Measurements from ENCODE around the gene CTTN. TPM values are rescaled to one million over a fixed set of nuclear protein-coding genes. Genes with fewer than 3 reads are reported as not detected.
"Not testable (repeated sequence)": the region's sequence is repeated elsewhere in the genome, so short reads cannot be mapped to it uniquely, and the experiment has no call there.

The CTTN gene
- total and polyA plus RNA-seq, 4 experiments from 2014 or later, result 0.41 to 1.5 (median 0.58) TPM; not detected in 1

GRCh38 chr11:70448983-70449567, 50.7 kb downstream of the CTTN start:
- Histone ChIP-seq H3K36me3 (ENCODE audit: insufficient read depth, low read length) (no peaks in the 10 kb centered on the region), H3K27me3 (ENCODE audit: insufficient read depth, low read length) (no peaks in the 10 kb centered on the region), H3K9me3 (ENCODE audit: control insufficient read depth in 1 of 2, low read length in 2 of 2) (peaks cover 0 to 16% of the 10 kb centered on the region in 2 donors), H3K4me1 (ENCODE audit: insufficient read depth, low read length) (no peaks in the 10 kb centered on the region), H3K4me3 (ENCODE audit: low read length in 2 of 2) (no peak overlapping the region), H3K27ac (ENCODE audit: low read depth, low read length) (no peak overlapping the region)
- ChIA-PET CTCF (ENCODE audit: partially characterized antibody) (no interaction called here), POLR2A (ENCODE audit: partially characterized antibody) (no interaction called here)
- peaks cover 5 to 8% of the 10 kb centered on the region in 2 donors for H3K36me3 Mint-ChIP-seq
- H3K27ac Mint-ChIP-seq, result no peak overlapping the region
- no peaks in the 10 kb centered on the region for H3K4me1 Mint-ChIP-seq
- intact Hi-C loops (cut with micrococcal nuclease), result no loop called here
- H3K4me3 Mint-ChIP-seq, result no peak overlapping the region
- H3K27me3 Mint-ChIP-seq, result peaks cover 7 to 10% of the 10 kb centered on the region in 2 donors
- no peak for DNase-seq
- peaks cover 4 to 50% (median 29%) of the 10 kb centered on the region in 8 donors for H3K9me3 Mint-ChIP-seq

- H3K27ac ChIP-seq (ENCODE audit: low read depth, low read length), result no peak overlapping the region
- H3K4me1 Mint-ChIP-seq, result no peaks in the 10 kb centered on the region
- intact Hi-C loops (cut with micrococcal nuclease), result no loop called here
- H3K36me3 ChIP-seq (ENCODE audit: insufficient read depth, low read length), result no peaks in the 10 kb centered on the region
- peaks cover 0 to 4% of the 10 kb centered on the region in 2 donors for H3K36me3 Mint-ChIP-seq
- no peaks in the 10 kb centered on the region for H3K4me1 ChIP-seq (ENCODE audit: insufficient read depth, low read length)
- DNase-seq, result no peak
- peaks cover 4 to 32% (median 18%) of the 10 kb centered on the region in 8 donors for H3K9me3 Mint-ChIP-seq
- ChIA-PET CTCF (ENCODE audit: partially characterized antibody) (no interaction called here), POLR2A (ENCODE audit: partially characterized antibody) (no interaction called here)
- H3K4me3 Mint-ChIP-seq, result no peak overlapping the region
- H3K27me3 Mint-ChIP-seq, result peaks cover 7 to 9% of the 10 kb centered on the region in 2 donors
- H3K9me3 ChIP-seq (ENCODE audit: control insufficient read depth in 1 of 2, low read length in 2 of 2), result peaks cover 0 to 8% of the 10 kb centered on the region in 2 donors
- no peak overlapping the region for H3K27ac Mint-ChIP-seq
- peaks cover 2% of the 10 kb centered on the region for H3K27me3 ChIP-seq (ENCODE audit: insufficient read depth, low read length)
- H3K4me3 ChIP-seq (ENCODE audit: low read length in 2 of 2), result no peak overlapping the region
Observed at GRCh38 chr11:70454197-70454767, 56.0 kb downstream of the CTTN start.

- H3K4me1 Mint-ChIP-seq; intact Hi-C loops (cut with micrococcal nuclease); H3K4me3 ChIP-seq (ENCODE audit: low read length in 2 of 2); CTCF ChIA-PET (ENCODE audit: partially characterized antibody); DNase-seq; H3K27ac ChIP-seq (ENCODE audit: low read depth, low read length); POLR2A ChIA-PET (ENCODE audit: partially characterized antibody); H3K27me3 ChIP-seq (ENCODE audit: insufficient read depth, low read length); H3K4me3 Mint-ChIP-seq; H3K27me3 Mint-ChIP-seq; H3K4me1 ChIP-seq (ENCODE audit: insufficient read depth, low read length); H3K36me3 ChIP-seq (ENCODE audit: insufficient read depth, low read length); H3K9me3 ChIP-seq (ENCODE audit: control insufficient read depth in 1 of 2, low read length in 2 of 2); H3K36me3 Mint-ChIP-seq: not testable (repeated sequence)
- H3K27ac Mint-ChIP-seq, result peak overlapping the region in 1 of 7 donors; percentile 1
- H3K9me3 Mint-ChIP-seq, result peaks cover 2 to 26% (median 12%) of the 10 kb centered on the region in 8 donors
Observed at GRCh38 chr11:70454811-70455210, 56.5 kb downstream of the CTTN start.

- Histone ChIP-seq H3K36me3 (ENCODE audit: insufficient read depth, low read length) (no peaks in the 10 kb centered on the region), H3K4me1 (ENCODE audit: insufficient read depth, low read length) (no peaks in the 10 kb centered on the region), H3K4me3 (ENCODE audit: low read length in 2 of 2) (no peak overlapping the region), H3K9me3 (ENCODE audit: control insufficient read depth in 1 of 2, low read length in 2 of 2) (no peaks in the 10 kb centered on the region), H3K27ac (ENCODE audit: low read depth, low read length) (no peak overlapping the region), H3K27me3 (ENCODE audit: insufficient read depth, low read length) (peaks cover 2% of the 10 kb centered on the region)
- ChIA-PET POLR2A (ENCODE audit: partially characterized antibody) (no interaction called here), CTCF (ENCODE audit: partially characterized antibody) (no interaction called here)
- no peak for DNase-seq
- Mint-ChIP-seq H3K4me1 (no peaks in the 10 kb centered on the region), H3K4me3 (no peak overlapping the region), H3K9me3 (peaks cover 0 to 21% (median 7%) of the 10 kb centered on the region in 8 donors), H3K36me3 (peaks cover 0 to under 1% of the 10 kb centered on the region in 2 donors), H3K27me3 (peaks cover 7 to 9% of the 10 kb centered on the region in 2 donors), H3K27ac (no peak overlapping the region)
- intact Hi-C loops (cut with micrococcal nuclease), result no loop called here
Observed at GRCh38 chr11:70455354-70455753, 57.0 kb downstream of the CTTN start.

GRCh38 chr11:70456921-70457532, 58.7 kb downstream of the CTTN start:
- no peaks in the 10 kb centered on the region for H3K4me1 Mint-ChIP-seq
- CTCF ChIA-PET (ENCODE audit: partially characterized antibody), result no interaction called here
- Histone ChIP-seq H3K4me3 (ENCODE audit: low read length in 2 of 2) (no peak overlapping the region), H3K27me3 (ENCODE audit: insufficient read depth, low read length) (peaks cover 2% of the 10 kb centered on the region), H3K27ac (ENCODE audit: low read depth, low read length) (no peak overlapping the region), H3K36me3 (ENCODE audit: insufficient read depth, low read length) (no peaks in the 10 kb centered on the region), H3K4me1 (ENCODE audit: insufficient read depth, low read length) (no peaks in the 10 kb centered on the region), H3K9me3 (ENCODE audit: control insufficient read depth in 1 of 2, low read length in 2 of 2) (no peaks in the 10 kb centered on the region)
- H3K4me3 Mint-ChIP-seq, result no peak overlapping the region
- no peak for DNase-seq
- H3K27ac Mint-ChIP-seq, result no peak overlapping the region
- intact Hi-C loops (cut with micrococcal nuclease), result no loop called here
- peaks cover 0 to 10% (median 2%) of the 10 kb centered on the region in 8 donors for H3K9me3 Mint-ChIP-seq
- H3K36me3 Mint-ChIP-seq, result no peaks in the 10 kb centered on the region
- peaks cover 7 to 18% of the 10 kb centered on the region in 2 donors for H3K27me3 Mint-ChIP-seq
- POLR2A ChIA-PET (ENCODE audit: partially characterized antibody), result no interaction called here

- Mint-ChIP-seq H3K27me3 (peaks cover 7 to 21% of the 10 kb centered on the region in 2 donors), H3K4me3 (no peak overlapping the region), H3K9me3 (peaks cover 0 to 5% (median 0%) of the 10 kb centered on the region in 8 donors), H3K27ac (no peak overlapping the region), H3K4me1 (no peaks in the 10 kb centered on the region), H3K36me3 (no peaks in the 10 kb centered on the region)
- Histone ChIP-seq H3K27ac (ENCODE audit: low read depth, low read length) (no peak overlapping the region), H3K36me3 (ENCODE audit: insufficient read depth, low read length) (no peaks in the 10 kb centered on the region), H3K4me3 (ENCODE audit: low read length in 2 of 2) (no peak overlapping the region), H3K4me1 (ENCODE audit: insufficient read depth, low read length) (no peaks in the 10 kb centered on the region), H3K9me3 (ENCODE audit: control insufficient read depth in 1 of 2, low read length in 2 of 2) (no peaks in the 10 kb centered on the region), H3K27me3 (ENCODE audit: insufficient read depth, low read length) (peaks cover 2% of the 10 kb centered on the region)
- ChIA-PET POLR2A (ENCODE audit: partially characterized antibody) (no interaction called here), CTCF (ENCODE audit: partially characterized antibody) (interaction anchor here (1.1 kb wide), 1 partner anchor 10 kb away, joined by 3 read pairs; no protein-coding TSS in a partner anchor)
- DNase-seq, result no peak
- intact Hi-C loops (cut with micrococcal nuclease), result no loop called here
Observed at GRCh38 chr11:70458736-70459135, 60.4 kb downstream of the CTTN start.

- no peak for DNase-seq
- Histone ChIP-seq H3K27ac (ENCODE audit: low read depth, low read length) (no peak overlapping the region), H3K4me1 (ENCODE audit: insufficient read depth, low read length) (no peaks in the 10 kb centered on the region), H3K36me3 (ENCODE audit: insufficient read depth, low read length) (no peaks in the 10 kb centered on the region), H3K9me3 (ENCODE audit: control insufficient read depth in 1 of 2, low read length in 2 of 2) (no peaks in the 10 kb centered on the region), H3K27me3 (ENCODE audit: insufficient read depth, low read length) (peaks cover 2% of the 10 kb centered on the region), H3K4me3 (ENCODE audit: low read length in 2 of 2) (no peak overlapping the region)
- POLR2A ChIA-PET (ENCODE audit: partially characterized antibody), result no interaction called here
- Mint-ChIP-seq H3K4me1 (no peaks in the 10 kb centered on the region), H3K4me3 (no peak overlapping the region), H3K27me3 (peaks cover 12 to 22% of the 10 kb centered on the region in 2 donors), H3K27ac (no peak overlapping the region), H3K36me3 (no peaks in the 10 kb centered on the region), H3K9me3 (no peaks in the 10 kb centered on the region)
- CTCF ChIA-PET (ENCODE audit: partially characterized antibody), result no interaction called here
- intact Hi-C loops (cut with micrococcal nuclease), result no loop called here
Observed at GRCh38 chr11:70460111-70460510, 61.8 kb downstream of the CTTN start.
